K562 (cell line): ENCODE measurements around the gene CDC27. TPM values are rescaled to one million over a fixed set of nuclear protein-coding genes. Genes with fewer than 3 reads are reported as not detected.

Source experiments
- CHCHD3 ChIP-seq: fragments of 250-450 bp; sonication (Bioruptor Pico); IDR thresholded peaks from 2 replicates; pipeline ENCODE4 v2.1.2; 2022; ENCODE audit warnings: mild to moderate bottlenecking
- CREM ChIP-seq: IDR thresholded peaks from 2 replicates; pipeline ENCODE4 v1.6.1; 2014; ENCODE audit warnings: antibody characterized with exemption, low read depth
- CTBP1 ChIP-seq: fragments of 450-650 bp; IDR thresholded peaks from 2 replicates; pipeline ENCODE4 v1.6.1; 2016; ENCODE audit warnings: borderline replicate concordance
- DDX20 ChIP-seq: fragments of 450-650 bp; IDR thresholded peaks from 2 replicates; pipeline ENCODE4 v1.6.1; 2016; ENCODE audit warnings: missing genetic modification characterization, low read depth, mild to moderate bottlenecking, missing compliant biosample characterization, moderate library complexity
- DPF2 ChIP-seq: fragments of 450-650 bp; IDR thresholded peaks from 2 replicates; pipeline ENCODE4 v1.6.1; 2016
- HCFC1 ChIP-seq: IDR thresholded peaks from 2 replicates; pipeline ENCODE4 v1.6.1; 2012; ENCODE audit warnings: low read depth, low read length, improper control_type of control experiment
- ILK ChIP-seq: fragments of 450-650 bp; IDR thresholded peaks from 2 replicates; pipeline ENCODE4 v1.6.1; 2016; ENCODE audit warnings: missing genetic modification characterization, low read depth, mild to moderate bottlenecking, missing compliant biosample characterization, moderate library complexity, borderline replicate concordance
- JUND ChIP-seq, 2 experiments: IDR thresholded peaks; 2 replicates in 1 of 2; 3 replicates in 1 of 2; pipeline ENCODE4 v1.6.1; 2011; ENCODE audit warnings: borderline replicate concordance in 2 of 2, low read depth in 2 of 2, low read length in 2 of 2, improper control_type of control experiment in 1 of 2, missing biosample characterization in 1 of 2, missing genetic modification characterization in 1 of 2, missing genetic modification reagents in 1 of 2
- KLF16 ChIP-seq: IDR thresholded peaks from 2 replicates; pipeline ENCODE4 v1.6.1; 2016; ENCODE audit warnings: antibody characterized with exemption
- MAZ ChIP-seq, 2 experiments: fragments of 450-650 bp in 1 of 2; sonication (generic) in 1 of 2; formaldehyde crosslinking; IDR thresholded peaks in 1 of 2; conservative IDR thresholded peaks in 1 of 2; 2 replicates each; pipeline versions ENCODE4 v1.4.0 to v1.5.0; 2020; ENCODE audit warnings: mild to moderate bottlenecking in 1 of 2, missing genetic modification reagents in 1 of 2
- MTA3 ChIP-seq: fragments of 450-650 bp; formaldehyde crosslinking; IDR thresholded peaks from 2 replicates; pipeline ENCODE4 v1.6.1; 2017; ENCODE audit warnings: mild to moderate bottlenecking, borderline replicate concordance
- NFE2L1 ChIP-seq: fragments of 450-650 bp; IDR thresholded peaks from 2 replicates; pipeline ENCODE4 v1.6.1; 2016; ENCODE audit warnings: missing genetic modification characterization, low read depth, mild to moderate bottlenecking, missing compliant biosample characterization, moderate library complexity, borderline replicate concordance
- NFRKB ChIP-seq: fragments of 450-650 bp; IDR thresholded peaks from 2 replicates; pipeline ENCODE4 v1.6.1; 2016; ENCODE audit warnings: low read depth
- NONO ChIP-seq, 2 experiments: fragments of 200-400 bp in 1 of 2; fragments of 450-650 bp in 1 of 2; formaldehyde crosslinking in 1 of 2; IDR thresholded peaks; 2 replicates each; pipeline ENCODE4 v1.6.1; 2017; ENCODE audit warnings: low read depth in 2 of 2, mild to moderate bottlenecking in 2 of 2, moderate library complexity in 2 of 2, low read length in 1 of 2
- NRF1 ChIP-seq, 2 experiments: fragments of 450-650 bp; IDR thresholded peaks in 1 of 2; conservative IDR thresholded peaks in 1 of 2; 2 replicates each; pipeline ENCODE4 v1.6.1; 2014; ENCODE audit warnings: mild to moderate bottlenecking in 2 of 2
- PHB ChIP-seq: fragments of 250-450 bp; sonication (Bioruptor Pico); IDR thresholded peaks from 2 replicates; pipeline ENCODE4 v1.5.0; 2021
- RCOR1 ChIP-seq, 2 experiments: IDR thresholded peaks; 2 replicates each; pipeline ENCODE4 v1.6.1; 2012; ENCODE audit warnings: low read depth in 2 of 2, low read length in 2 of 2, borderline replicate concordance in 1 of 2, improper control_type of control experiment in 1 of 2
- RUNX1 ChIP-seq: sonication (generic); IDR thresholded peaks from 2 replicates; pipeline ENCODE4 v1.6.1; 2016; ENCODE audit warnings: antibody characterized with exemption, low read depth
- SIX5 ChIP-seq, 2 experiments: IDR thresholded peaks; 2 replicates each; pipeline ENCODE4 v1.6.1; 2011; ENCODE audit warnings: low read length in 2 of 2, borderline replicate concordance in 1 of 2, low read depth in 1 of 2, mild to moderate bottlenecking in 1 of 2, moderate library complexity in 1 of 2; ENCODE audit not compliant: insufficient read depth in 1 of 2
- SOX6 ChIP-seq: fragments of 450-650 bp; IDR thresholded peaks from 2 replicates; pipeline ENCODE4 v1.6.1; 2014; ENCODE audit warnings: mild to moderate bottlenecking
- SP2 ChIP-seq: IDR thresholded peaks from 2 replicates; pipeline ENCODE4 v1.6.1; 2011; ENCODE audit warnings: mild to moderate bottlenecking, low read depth, low read length, moderate library complexity; ENCODE audit not compliant: poor library complexity, severe bottlenecking; ENCODE audit errors: extremely low read depth
- SRSF3 ChIP-seq: fragments of 200-400 bp; formaldehyde crosslinking; IDR thresholded peaks from 2 replicates; pipeline ENCODE4 v1.6.1; 2016; ENCODE audit warnings: mild to moderate bottlenecking, low read length, moderate library complexity; ENCODE audit not compliant: insufficient read depth
- TEAD1 ChIP-seq, 2 experiments: fragments of 450-650 bp in 1 of 2; sonication (generic) in 1 of 2; formaldehyde crosslinking; IDR thresholded peaks; 2 replicates each; pipeline versions ENCODE4 v1.4.0 to v1.8.0; 2020 to 2022; ENCODE audit warnings: mild to moderate bottlenecking in 2 of 2, missing genetic modification reagents in 1 of 2
- ZC3H4 ChIP-seq: sonication (generic); formaldehyde crosslinking; IDR thresholded peaks from 2 replicates; pipeline ENCODE4 v1.9.0; 2021; ENCODE audit warnings: missing genetic modification reagents, borderline replicate concordance
- ZFP36 ChIP-seq: fragments of 150-350 bp; IDR thresholded peaks from 2 replicates; pipeline ENCODE4 v1.6.1; 2018; ENCODE audit warnings: low read length, low read depth; ENCODE audit not compliant: partially characterized antibody
- ZKSCAN1 ChIP-seq: fragments of 150-350 bp; IDR thresholded peaks from 2 replicates; pipeline ENCODE4 v1.6.1; 2016; ENCODE audit warnings: low read depth, low read length
- ZNF24 ChIP-seq: fragments of 450-650 bp; IDR thresholded peaks from 2 replicates; pipeline ENCODE4 v1.6.1; 2016
- ZNF408 ChIP-seq: fragments of 250-450 bp; sonication (Bioruptor Pico); IDR thresholded peaks from 2 replicates; pipeline ENCODE4 v1.4.0; 2020; ENCODE audit warnings: low read depth, mild to moderate bottlenecking, moderate library complexity
- polyA plus RNA-seq, 8 experiments: library from polyadenylated mRNA; depleted of rRNA in 4 of 8; stranded (reverse) in 5 of 8; unstranded in 3 of 8; fragments of >200 nt; fragmentation: Nextera tagmentation in 2 of 8; fragmentation: Illumina TruSeq in 1 of 8; extraction: Ambion mirVana in 2 of 8; extraction: Trizol in 1 of 8; gene quantifications; 2 replicates each; pipeline versions ENCODE4 v1.2.1 to v1.2.3, GENCODE V29; 2011 to 2014; ENCODE audit warnings: inconsistent platforms in 1 of 8, missing spikeins in 1 of 8
- total RNA-seq, 7 experiments: library from RNA; depleted of rRNA in 6 of 7; stranded (reverse); fragments of >200 nt in 6 of 7; fragmentation: Illumina TruSeq in 2 of 7; extraction: Trizol in 2 of 7; gene quantifications; 2 replicates each; pipeline versions ENCODE4 v1.2.1 to v1.2.3, GENCODE V29; 2011 to 2021; ENCODE audit warnings: low replicate concordance in 1 of 7
- TF ChIP-seq, protein P1 (sequence below): sonication (generic); formaldehyde crosslinking; IDR thresholded peaks from 2 replicates; pipeline ENCODE4 v1.9.0; 2022; ENCODE audit warnings: mild to moderate bottlenecking, missing genetic modification reagents

Gene CDC27
- total and polyA plus RNA-seq, 9 of the 15 experiments (the other 6 are each of a cell fraction or from before 2014, with no cell fraction given), result 28.6 to 155 (median 94.1) TPM

DNA sequence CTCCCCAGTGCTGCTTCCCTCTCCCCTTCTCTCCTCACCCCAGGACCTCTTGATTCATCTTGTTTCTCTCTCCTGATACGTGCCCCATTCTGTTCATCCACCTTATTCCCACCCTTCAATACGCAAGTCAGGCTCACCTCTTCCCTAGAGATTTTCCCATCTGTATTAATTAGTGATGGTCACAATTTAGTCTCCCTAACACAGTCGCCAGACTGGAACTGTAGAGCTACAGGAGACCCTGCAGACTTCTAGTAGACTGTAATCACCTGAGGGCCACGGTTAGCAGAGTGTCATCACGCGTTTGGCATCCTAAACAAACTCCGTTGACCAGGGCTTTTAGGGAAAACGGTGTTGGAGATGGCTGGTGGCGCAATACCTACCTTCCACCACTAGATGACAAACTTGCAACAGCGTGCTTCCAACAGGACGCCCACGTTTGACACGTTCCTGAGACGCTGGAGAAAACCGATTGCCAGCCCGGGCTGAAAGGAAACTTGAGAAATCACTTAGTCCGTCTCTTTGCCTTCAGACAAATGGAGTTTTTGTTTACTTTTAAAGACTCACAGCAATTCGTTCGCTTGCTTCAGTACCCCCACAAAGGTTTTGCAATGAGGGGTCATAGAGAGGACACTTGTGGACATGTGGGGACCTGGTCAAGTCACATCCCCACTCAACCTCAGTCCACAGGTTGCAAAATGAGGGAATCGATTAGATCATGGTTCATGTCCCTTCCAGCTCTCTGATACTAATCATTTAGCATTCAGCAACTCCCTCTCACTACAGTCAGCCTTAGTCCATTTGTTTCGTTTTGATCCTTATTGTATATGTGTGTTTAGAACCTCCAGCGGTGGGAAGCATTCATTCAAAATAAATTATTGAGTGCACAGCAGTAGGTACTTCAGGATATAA lies 40.7 kb upstream of the CDC27 start (continued):
- no peak for TF ChIP-seq ZKSCAN1
- TF ChIP-seq RCOR1 (IDR thresholded peaks at IDR 0.05; ENCODE audit: borderline replicate concordance in 1 of 2, low read depth in 2 of 2, low read length in 2 of 2), result peak in 1 of 2 experiments; percentile 42; a peak in 1 of 4 replicates
- TF ChIP-seq CTBP1, result peak; percentile 75; the same call in 1 of the 2 replicates
- TF ChIP-seq NFRKB, result no peak
- no peak for TF ChIP-seq ILK (tag)
- peak; percentile 7 for TF ChIP-seq ZFP36
- no peak for TF ChIP-seq ZNF408 (CRISPR knock-in tag)
- TF ChIP-seq CREM, result peak; percentile 78
- TF ChIP-seq RUNX1, result no peak
- TF ChIP-seq SIX5 (IDR thresholded peaks at IDR 0.05; ENCODE audit: borderline replicate concordance in 1 of 2, insufficient read depth in 1 of 2, low read depth in 1 of 2, low read length in 2 of 2), result no peak
- TF ChIP-seq, protein P1, sequence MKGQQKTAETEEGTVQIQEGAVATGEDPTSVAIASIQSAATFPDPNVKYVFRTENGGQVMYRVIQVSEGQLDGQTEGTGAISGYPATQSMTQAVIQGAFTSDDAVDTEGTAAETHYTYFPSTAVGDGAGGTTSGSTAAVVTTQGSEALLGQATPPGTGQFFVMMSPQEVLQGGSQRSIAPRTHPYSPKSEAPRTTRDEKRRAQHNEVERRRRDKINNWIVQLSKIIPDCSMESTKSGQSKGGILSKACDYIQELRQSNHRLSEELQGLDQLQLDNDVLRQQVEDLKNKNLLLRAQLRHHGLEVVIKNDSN (CRISPR knock-in tag), result no peak
- TF ChIP-seq SRSF3, result no peak
- TF ChIP-seq JUND (IDR thresholded peaks at IDR 0.05; ENCODE audit: borderline replicate concordance, low read depth, low read length), result peak; percentile 52
- TF ChIP-seq JUND (tag; IDR thresholded peaks at IDR 0.05; ENCODE audit: borderline replicate concordance, low read depth, low read length), result peak; percentile 46; the same call in 1 of the 3 replicates
- TF ChIP-seq NRF1 (conservative IDR thresholded peaks at IDR 0.05 in 1 of 2, IDR thresholded peaks at IDR 0.05 in 1 of 2), result 0 out of 4 replicates have a peak, but pooled peaks of 1 of the 2 experiments have one; percentile 23
- TF ChIP-seq PHB, result no peak
- TF ChIP-seq NFE2L1 (tag), result no peak
- TF ChIP-seq DPF2, result peak; percentile 44; the same call in 1 of the 2 replicates
- TF ChIP-seq MTA3, result peak; percentile 63; the same call in 1 of the 2 replicates
- TF ChIP-seq NONO (IDR thresholded peaks at IDR 0.05; ENCODE audit: low read depth in 2 of 2, low read length in 1 of 2), result no peak
- no peak for TF ChIP-seq TEAD1 (CRISPR knock-in tag; IDR thresholded peaks at IDR 0.05)
- TF ChIP-seq SOX6, result peak; percentile 49; the same call in 1 of the 2 replicates
- no peak for TF ChIP-seq DDX20 (tag)
- peak; percentile 77 for TF ChIP-seq KLF16
- no peak for TF ChIP-seq SP2
- TF ChIP-seq CHCHD3 (CRISPR knock-in tag), result no peak
- no peak for TF ChIP-seq ZC3H4 (CRISPR knock-in tag)
- TF ChIP-seq MAZ (CRISPR knock-in tag; conservative IDR thresholded peaks at IDR 0.05 in 1 of 2, IDR thresholded peaks at IDR 0.05 in 1 of 2), result peak; percentile 33 to 64; a peak in 3 of 4 replicates
- peak; percentile 79 for TF ChIP-seq ZNF24
- no peak for TF ChIP-seq HCFC1
